ENCODE measurements around the gene CFHR3.
"Not testable (repeated sequence)": the region's sequence is repeated elsewhere in the genome, so short reads cannot be mapped to it uniquely, and the experiment has no call there.

DNA sequence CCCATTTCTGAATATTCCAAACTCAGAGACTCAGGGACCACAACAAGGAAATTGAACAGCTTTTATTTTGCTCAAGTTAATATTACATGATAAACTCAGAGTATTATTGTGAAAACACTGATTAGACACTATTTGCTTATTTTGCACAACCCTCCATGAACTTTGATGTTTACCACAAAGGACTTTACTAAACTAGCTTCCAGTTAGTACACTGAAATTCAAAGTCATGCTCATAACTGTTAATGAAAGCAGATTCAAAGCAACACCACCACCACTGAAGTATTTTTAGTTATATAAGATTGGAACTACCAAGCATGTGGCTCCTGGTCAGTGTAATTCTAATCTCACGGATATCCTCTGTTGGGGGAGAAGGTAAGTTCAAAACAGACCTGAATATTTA lies 44.9 kb downstream of the CFHR3 start, which contains the start of gene CFHR1:
- TF ChIP-seq, protein P1, sequence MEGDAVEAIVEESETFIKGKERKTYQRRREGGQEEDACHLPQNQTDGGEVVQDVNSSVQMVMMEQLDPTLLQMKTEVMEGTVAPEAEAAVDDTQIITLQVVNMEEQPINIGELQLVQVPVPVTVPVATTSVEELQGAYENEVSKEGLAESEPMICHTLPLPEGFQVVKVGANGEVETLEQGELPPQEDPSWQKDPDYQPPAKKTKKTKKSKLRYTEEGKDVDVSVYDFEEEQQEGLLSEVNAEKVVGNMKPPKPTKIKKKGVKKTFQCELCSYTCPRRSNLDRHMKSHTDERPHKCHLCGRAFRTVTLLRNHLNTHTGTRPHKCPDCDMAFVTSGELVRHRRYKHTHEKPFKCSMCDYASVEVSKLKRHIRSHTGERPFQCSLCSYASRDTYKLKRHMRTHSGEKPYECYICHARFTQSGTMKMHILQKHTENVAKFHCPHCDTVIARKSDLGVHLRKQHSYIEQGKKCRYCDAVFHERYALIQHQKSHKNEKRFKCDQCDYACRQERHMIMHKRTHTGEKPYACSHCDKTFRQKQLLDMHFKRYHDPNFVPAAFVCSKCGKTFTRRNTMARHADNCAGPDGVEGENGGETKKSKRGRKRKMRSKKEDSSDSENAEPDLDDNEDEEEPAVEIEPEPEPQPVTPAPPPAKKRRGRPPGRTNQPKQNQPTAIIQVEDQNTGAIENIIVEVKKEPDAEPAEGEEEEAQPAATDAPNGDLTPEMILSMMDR (IDR thresholded peaks at IDR 0.05 in 2 of 3, conservative IDR thresholded peaks at IDR 0.05 in 1 of 3; ENCODE audit: borderline replicate concordance in 1 of 3, insufficient read depth in 1 of 3, low read depth in 2 of 3, low read length in 2 of 3) = not testable (repeated sequence)
- TF ChIP-seq POLR2A (IDR thresholded peaks at IDR 0.05; ENCODE audit: borderline replicate concordance, extremely low read depth, insufficient read depth, insufficient read length) = not testable (repeated sequence)
